KOPT-K1 (cell line): ENCODE results near the gene PCMT1.
"Not testable (repeated sequence)": the region's sequence is repeated elsewhere in the genome, so short reads cannot be mapped to it uniquely, and the experiment has no call there.

ENCODE experiments used
- H3K27ac ChIP-seq: fragments of 200-600 bp; sonication (generic); 2 replicates; pipeline ENCODE4 v1.5.1; 2016; ENCODE audit warnings: antibody characterized with exemption, mild to moderate bottlenecking, low read depth, low read length; ENCODE audit not compliant: poor library complexity, severe bottlenecking
- H3K36me3 ChIP-seq: fragments of 200-600 bp; sonication (generic); 2 replicates; pipeline ENCODE4 v1.5.1; 2017; ENCODE audit warnings: antibody characterized with exemption, mild to moderate bottlenecking, low read length, moderate library complexity; ENCODE audit not compliant: insufficient read depth
- H3K9me3 ChIP-seq: fragments of 200-600 bp; sonication (generic); 2 replicates; pipeline ENCODE4 v1.5.1; 2017; ENCODE audit warnings: antibody characterized with exemption, low read length, mild to moderate bottlenecking; ENCODE audit not compliant: insufficient read depth, poor library complexity, severe bottlenecking

PCMT1 gene

DNA sequence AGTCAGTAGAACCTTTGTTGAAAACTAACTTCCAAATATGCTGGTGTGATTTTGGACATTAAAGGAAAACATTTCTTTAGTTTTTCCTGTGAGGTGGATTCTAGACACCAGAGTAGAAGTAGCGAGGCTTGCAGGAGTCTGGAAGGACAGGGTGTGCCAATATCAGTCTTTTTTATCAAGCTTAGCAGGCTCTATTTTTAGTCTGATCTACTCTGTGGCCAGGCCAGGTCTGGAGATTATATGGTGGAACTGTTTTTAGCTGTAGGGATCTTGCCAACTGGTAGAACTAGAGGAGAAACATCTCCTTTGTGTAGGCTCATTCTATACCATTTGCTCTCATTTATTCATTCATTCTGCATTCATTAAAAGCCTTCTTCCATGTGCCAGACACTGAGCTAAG is 72.0 kb downstream of the PCMT1 start:
- Histone ChIP-seq H3K27ac (no peak overlapping the region), H3K9me3 (no peaks in the 10 kb centered on the region), H3K36me3 (peaks cover 13% of the 10 kb centered on the region)

DNA sequence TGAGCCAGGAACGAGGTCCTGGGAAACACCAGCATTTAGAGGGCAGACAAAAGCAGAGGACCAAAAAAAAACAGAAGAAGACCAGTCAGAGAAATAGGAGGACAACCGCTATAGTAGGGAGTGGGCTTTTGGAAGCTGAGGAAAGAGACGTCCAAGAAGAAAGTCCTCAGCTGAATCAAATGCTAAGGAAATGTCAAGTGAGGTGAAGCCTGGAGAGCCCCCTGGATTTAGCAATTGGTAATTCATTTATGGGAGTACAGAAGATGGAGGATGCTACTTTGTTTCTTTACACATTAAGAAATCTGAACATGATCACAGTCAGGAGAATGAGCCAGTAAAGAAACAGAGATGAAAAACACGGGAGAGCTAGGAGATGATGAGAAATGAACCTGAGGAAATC is 73.5 kb downstream of the PCMT1 start:
- H3K36me3 ChIP-seq: peaks cover 13% of the 10 kb centered on the region
- H3K9me3 ChIP-seq: no peaks in the 10 kb centered on the region
- no peak overlapping the region for H3K27ac ChIP-seq

DNA sequence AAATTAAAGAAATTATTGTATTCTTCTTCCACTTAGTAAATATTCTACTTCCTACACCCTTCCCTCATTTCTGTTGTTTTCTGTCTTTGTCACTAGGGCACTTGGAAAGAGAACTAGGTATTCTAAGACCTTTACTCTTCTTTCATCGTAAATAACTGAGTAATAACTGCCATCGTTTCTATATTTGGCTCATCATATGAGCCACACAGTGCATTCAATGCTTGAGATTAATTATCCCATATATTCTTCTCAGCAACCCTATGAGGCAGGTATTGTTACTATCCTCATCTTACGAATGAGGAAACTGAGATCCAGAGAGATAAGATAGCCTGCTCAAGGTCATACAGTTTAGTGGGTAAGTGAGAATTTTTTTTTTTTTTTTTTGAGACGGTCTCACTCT is 75.8 kb downstream of the PCMT1 start:
- no peak overlapping the region for H3K27ac ChIP-seq
- peaks cover 13% of the 10 kb centered on the region for H3K36me3 ChIP-seq
- no peaks in the 10 kb centered on the region for H3K9me3 ChIP-seq

DNA sequence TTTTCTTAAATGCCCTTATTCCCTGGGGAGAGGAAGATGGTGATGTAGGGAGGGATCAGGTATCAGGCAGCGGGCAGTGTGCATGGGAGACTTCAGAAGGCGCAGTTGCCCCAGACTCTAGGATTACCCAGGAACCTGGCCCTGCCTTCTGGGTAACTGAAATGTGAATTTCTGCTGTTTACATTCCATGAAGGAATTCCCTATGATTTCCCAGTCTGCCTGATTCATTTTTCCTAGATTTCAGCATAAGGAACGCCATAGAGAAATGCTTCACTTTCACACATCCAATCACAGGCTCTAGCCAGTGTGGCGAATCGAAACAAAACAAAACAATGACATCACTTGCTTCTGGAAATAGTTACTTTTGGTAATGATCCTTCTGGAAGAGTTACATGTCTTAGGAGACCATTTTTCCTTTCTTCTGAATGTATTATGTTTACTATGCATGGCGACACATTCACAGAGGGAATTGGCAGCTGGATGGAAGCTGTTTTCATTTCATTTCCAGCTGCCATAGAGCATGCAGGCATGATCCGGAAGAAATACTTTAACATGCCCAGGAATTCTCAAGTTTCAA is 81.3 kb downstream of the PCMT1 start:
- no peak overlapping the region for H3K27ac ChIP-seq
- no peaks in the 10 kb centered on the region for H3K9me3 ChIP-seq
- peaks cover 20% of the 10 kb centered on the region for H3K36me3 ChIP-seq

DNA sequence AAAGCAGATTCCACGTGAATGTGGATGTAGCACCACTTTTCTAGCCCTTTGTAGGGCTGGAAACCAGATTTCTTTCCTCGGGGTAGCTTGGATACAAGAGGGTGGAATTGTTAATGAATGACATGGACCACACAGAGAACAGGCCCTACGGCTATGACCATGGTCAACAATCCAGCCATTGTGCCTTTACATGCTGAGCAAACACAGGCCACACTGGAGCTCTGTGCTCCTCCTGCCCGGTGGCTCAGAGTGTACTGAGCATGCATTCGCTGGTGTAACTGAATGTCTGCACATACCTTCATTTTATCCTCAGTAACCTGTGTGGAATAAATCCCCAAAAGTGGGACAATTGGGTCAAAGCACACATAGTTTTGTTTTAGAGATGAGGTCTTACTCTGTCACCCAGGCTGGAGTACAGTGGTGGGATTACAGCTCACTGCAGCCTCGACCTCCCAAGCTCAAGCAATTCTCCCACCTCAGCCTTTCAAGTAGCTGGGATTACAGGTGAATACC is 81.8 kb downstream of the PCMT1 start:
- Histone ChIP-seq H3K36me3 (peaks cover 19% of the 10 kb centered on the region), H3K9me3 (no peaks in the 10 kb centered on the region), H3K27ac (no peak overlapping the region)

DNA sequence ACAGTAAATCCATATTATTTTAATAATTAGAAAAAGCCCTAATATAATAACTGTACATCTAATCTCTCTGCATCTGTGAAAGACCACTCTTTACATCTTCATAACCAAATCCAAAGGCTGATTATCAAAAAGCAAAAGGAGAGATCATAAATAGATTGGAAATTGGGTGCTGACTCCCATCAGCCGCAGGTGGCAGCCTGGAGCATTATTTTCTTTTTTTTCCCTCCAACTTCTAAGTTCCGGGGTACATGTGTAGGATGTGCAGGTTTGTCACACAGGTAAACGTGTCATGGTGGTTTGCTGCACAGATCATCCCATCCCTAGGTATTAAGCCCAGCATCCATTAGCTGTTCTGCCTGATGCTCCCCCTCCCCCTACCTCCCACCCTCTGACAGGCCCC is 84.1 kb downstream of the PCMT1 start:
- H3K27ac ChIP-seq: no peak overlapping the region
- no peaks in the 10 kb centered on the region for H3K9me3 ChIP-seq
- H3K36me3 ChIP-seq: peaks cover 18% of the 10 kb centered on the region

DNA sequence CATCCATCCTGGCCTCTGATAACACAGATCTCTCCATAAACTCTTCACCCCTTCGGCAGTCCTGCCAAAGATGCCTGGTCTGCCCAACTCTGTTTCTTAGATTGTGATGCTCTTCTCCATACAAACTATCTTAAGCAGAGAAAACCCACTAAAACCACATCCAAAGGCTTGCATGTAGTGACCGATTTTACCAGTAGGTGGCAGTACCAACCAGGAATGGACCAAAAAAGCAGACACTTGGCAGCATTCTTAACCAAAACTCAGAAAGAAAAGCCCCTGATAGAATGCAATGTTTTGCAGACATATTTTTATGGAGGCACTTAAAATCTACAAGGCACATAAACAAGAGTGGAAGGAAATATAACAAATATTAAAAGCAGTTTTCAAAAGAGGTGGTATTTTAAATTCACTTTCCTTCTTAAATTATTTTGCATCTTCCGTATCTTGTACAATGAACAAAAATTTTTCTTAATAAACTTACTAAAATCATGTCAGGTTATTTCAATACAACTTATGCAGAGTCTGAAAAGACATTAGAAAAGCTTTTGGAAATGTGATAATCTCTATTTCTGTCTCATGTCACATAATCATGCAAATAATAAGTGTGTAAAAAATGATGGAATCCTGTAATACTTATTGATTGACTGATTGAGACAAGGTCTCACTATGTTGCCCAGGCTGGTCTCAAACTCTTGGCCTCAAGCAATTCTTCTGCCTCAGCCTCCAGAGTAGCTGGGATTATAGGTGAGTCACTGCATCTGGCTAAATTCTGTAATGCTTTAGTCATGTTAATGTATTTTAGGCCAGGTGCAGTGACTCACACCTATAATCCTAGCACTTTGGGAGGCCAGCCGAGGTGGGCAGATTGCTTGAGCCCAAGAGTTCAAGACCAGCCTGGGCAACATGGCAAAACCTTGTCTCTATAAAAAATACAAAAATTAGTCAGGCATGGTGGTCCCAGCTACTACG is 85.3 kb downstream of the PCMT1 start:
- peaks cover 18% of the 10 kb centered on the region for H3K36me3 ChIP-seq
- H3K9me3 ChIP-seq: no peaks in the 10 kb centered on the region
- no peak overlapping the region for H3K27ac ChIP-seq

DNA sequence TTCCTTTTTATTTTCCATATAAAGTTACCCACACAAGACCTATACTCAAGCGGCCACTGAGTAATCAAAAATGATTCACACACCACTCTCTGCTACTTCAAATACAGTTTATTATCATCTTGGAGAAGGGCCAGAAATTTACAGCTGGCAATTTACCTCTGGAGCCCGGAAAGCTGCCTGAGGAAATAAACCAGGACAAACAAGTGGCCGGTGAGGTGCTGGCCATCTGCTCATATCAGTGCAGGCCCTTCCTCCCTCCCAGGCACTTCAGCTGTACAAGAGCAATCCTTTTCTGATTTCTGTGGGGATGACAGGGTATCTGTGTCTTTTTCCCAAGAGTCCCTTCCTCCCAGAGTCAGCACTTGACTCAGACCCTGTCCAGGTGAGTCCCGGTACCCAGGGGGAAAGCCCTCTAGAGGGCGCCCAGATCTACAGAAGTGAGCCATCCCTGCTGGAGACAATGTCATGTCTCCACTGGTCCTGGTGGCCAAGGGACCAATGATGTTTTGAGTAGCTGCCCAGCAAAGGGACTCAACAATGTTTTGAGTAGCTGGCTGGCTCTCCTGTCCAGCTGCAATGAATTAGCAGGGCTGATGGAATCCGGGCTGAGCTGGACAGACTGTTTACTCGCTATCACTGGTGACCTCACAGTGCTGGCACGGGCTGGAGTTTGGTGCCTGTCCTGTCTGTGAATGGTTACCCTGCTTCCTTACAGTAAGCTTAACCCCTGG is 91.0 kb downstream of the PCMT1 start:
- Histone ChIP-seq H3K9me3 (no peaks in the 10 kb centered on the region), H3K27ac (no peak overlapping the region), H3K36me3 (peaks cover 7% of the 10 kb centered on the region; the same call in 1 of the 2 replicates)

DNA sequence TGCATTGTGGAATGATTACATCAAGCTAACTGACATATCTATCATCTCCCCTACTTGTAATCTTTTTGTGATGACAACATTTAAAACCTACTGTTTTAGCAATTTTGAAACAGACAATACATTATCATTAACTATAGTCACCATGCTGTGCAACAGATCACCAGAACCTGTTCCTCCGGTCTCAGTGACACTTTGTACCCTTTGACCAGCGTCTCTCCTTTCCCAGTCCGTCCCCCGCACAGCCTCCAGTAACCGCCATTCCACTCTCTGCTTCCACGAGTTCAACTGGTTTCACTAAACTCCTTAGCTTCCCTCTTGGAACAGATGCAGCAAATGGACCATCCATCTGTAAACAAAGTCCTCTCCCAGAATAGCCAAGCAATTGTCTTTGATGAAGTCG is 92.8 kb downstream of the PCMT1 start:
- Histone ChIP-seq H3K36me3 (no peaks in the 10 kb centered on the region; the same call in 1 of the 2 replicates), H3K27ac (no peak overlapping the region), H3K9me3 (no peaks in the 10 kb centered on the region)

DNA sequence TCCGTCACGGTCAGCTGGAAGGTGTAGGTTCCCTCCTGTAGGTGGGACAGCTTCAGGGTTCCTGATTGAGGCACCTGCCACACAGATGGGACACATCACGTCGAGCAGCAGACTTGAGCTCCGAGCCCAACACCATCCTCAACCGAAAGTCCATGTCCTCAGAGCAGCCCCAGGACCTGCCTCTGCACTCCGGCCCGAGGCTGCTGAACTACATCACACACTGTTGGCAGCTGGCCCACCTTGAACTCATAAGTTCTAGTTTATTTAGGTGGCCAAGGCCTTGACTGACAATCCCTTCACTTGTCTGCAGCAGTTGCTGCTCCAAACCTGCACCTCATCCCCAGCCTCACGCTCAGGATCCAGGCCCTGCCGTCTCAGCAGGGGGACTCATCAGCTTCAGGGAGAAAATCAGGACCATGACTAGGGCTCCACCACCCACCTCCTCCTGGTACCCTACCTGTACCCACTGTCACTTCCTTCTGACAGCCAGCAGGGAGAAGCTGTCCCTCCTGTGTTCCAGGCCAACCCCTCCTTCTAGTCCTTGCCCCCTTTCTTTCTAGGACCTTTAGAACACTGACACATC is 93.6 kb downstream of the PCMT1 start:
- Histone ChIP-seq H3K9me3 (no peaks in the 10 kb centered on the region), H3K27ac (no peak overlapping the region), H3K36me3 (no peaks in the 10 kb centered on the region; the same call in 1 of the 2 replicates)

DNA sequence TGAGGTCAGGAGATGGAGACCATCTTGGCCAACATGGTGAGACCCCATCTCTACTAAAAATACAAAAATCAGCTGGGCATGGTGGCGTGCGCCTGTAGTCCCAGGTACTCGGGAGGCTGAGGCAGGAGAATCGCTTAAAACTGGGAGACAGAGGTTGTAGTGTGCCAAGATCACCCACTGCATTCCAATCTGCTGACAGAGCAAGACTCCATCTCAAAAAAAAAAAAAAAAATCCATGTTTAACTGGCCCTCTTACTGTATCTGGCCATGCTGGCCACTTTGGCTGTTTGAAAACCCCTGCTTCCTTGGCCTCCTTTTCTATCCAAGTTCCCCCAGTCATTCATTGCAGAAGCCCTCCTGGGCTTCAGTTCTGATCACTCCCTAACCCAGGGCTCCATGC is 94.5 kb downstream of the PCMT1 start:
- H3K27ac ChIP-seq, H3K36me3 ChIP-seq, H3K9me3 ChIP-seq: not testable (repeated sequence)

DNA sequence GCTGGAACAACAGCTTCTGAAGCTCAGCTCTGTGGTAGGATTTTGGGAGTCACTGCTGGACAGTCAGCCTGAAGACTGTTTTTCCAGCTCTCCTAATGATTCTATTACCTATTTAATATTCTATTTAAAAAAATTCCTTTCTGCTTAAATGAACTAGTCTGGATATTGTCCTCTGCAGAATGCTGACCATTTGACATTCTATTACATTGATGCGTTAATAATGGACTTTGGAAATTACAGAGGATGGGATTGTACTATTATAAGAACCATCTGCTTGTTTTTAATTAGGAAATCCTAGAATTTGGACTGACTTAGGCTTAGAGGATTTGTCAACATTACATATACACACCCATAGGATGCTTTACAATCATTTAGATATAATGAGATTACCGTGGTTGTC is 94.9 kb downstream of the PCMT1 start:
- Histone ChIP-seq H3K27ac (no peak overlapping the region), H3K36me3 (no peaks in the 10 kb centered on the region; the same call in 1 of the 2 replicates)

DNA sequence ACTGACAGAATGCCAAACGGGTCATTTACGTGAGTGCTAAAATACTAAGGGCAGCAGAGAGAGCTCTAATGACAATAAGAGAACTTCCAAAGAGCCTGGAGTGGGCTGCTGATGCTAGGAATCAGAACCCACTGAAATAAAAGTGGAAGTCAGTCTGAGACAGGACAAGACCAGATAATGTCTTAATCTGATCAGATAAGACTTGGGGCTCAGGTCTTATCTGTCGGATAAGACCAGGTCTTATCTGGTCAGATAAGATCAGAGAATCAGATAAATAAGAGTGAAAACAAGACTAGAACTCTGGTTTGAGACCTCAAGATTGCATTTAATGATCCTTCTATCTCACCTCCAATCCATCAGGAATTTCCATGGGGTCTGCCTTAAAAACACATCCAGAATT is 96.0 kb downstream of the PCMT1 start:
- no peaks in the 10 kb centered on the region for H3K9me3 ChIP-seq
- H3K27ac ChIP-seq: no peak overlapping the region
- no peaks in the 10 kb centered on the region for H3K36me3 ChIP-seq

More for the DNA sequence above, 94.9 kb downstream of the PCMT1 start:
- H3K9me3 ChIP-seq: no peaks in the 10 kb centered on the region

DNA sequence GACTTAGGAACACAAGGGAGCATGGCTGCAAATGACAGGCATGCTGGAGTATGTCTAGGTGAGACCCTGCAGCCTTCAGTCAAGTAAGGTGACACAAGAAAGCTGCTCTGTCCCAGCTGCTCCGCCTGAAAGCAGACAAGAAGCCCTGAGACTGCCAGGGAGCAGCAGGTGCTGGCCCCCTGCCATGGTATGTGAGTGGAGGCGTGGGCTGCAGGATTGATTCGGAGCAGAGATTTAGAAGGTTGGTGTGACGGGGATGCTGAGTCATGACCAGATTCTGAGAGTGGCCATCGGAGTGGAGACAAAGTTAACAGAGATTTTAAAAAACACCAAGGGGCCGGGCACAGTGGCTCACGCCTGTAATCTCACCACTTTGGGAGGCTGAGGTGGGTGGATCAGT is 96.8 kb downstream of the PCMT1 start:
- Histone ChIP-seq H3K9me3 (no peaks in the 10 kb centered on the region), H3K27ac (no peak overlapping the region), H3K36me3 (no peaks in the 10 kb centered on the region; the same call in 1 of the 2 replicates)

DNA sequence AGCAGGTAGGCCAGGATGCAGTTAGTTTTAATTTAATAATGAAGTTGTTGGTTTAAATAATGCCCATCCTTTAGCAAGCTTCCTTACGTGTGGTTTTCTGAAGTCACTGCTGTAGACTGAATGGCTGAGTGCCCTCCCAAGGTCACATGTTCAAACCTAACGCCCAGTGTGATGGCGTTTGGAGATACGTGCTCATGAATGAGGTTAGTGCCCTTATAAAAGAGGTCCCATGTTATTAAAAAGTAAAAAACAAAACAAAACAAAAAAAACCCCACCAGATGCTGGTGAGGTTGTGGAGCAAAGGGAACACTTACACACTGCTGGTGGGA is 98.4 kb downstream of the PCMT1 start:
- Histone ChIP-seq H3K36me3 (no peaks in the 10 kb centered on the region; the same call in 1 of the 2 replicates), H3K27ac (no peak overlapping the region), H3K9me3 (no peaks in the 10 kb centered on the region)
